Astrocyte of the cerebellum (primary cell): ENCODE results near the gene UBTD1.
"Not testable (repeated sequence)": the region's sequence is repeated elsewhere in the genome, so short reads cannot be mapped to it uniquely, and the experiment has no call there.

ENCODE experiments used
- DNase-seq: peaks from one replicate; pipeline ENCODE4 v3.0.0-alpha.2; 2011; ENCODE audit warnings: low read depth
- H3K4me3 ChIP-seq: 2 replicates; pipeline ENCODE4 v1.5.1; 2011; ENCODE audit warnings: mild to moderate bottlenecking, low read depth, low read length, moderate library complexity
- CTCF ChIP-seq: IDR thresholded peaks from 2 replicates; pipeline ENCODE4 v1.5.1; 2012; ENCODE audit warnings: low read length, low read depth, moderate library complexity, mild to moderate bottlenecking; ENCODE audit errors: missing control alignments
- in situ Hi-C: cut with HindIII; loops from 2 replicates; pipeline ENCODE4 v1.10.0; 2017; ENCODE audit warnings: low sequenced_read_pairs

UBTD1 gene

DNA sequence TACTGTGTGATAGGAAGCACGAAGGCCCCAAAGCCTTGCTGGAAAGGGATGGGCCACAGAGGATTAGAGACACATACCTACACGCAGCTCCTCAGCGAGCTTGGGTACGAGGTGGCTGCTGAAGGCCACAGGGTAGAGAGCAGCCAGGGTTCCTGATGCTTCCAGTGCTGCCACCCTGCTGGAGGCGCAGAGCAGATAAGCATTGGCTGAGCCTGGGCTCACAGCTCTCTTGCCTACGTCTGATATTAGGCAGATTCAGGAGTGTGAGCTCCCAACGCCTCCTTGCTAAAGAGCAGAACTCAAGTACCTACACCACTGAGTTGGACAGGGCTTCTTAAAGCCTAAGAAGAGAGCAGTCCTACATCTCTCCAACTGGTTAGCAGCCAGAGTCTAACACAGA, 32.7 kb upstream of the UBTD1 start:
- no peak overlapping the region for H3K4me3 ChIP-seq
- TF ChIP-seq CTCF: no peak
- no peak for DNase-seq
- in situ Hi-C loops: no loop called here

GRCh38 chr10:97466755-97467154, 32.0 kb upstream of the UBTD1 start:
- in situ Hi-C loops: no loop called here
- no peak for DNase-seq
- TF ChIP-seq CTCF: no peak
- H3K4me3 ChIP-seq: no peak overlapping the region

DNA sequence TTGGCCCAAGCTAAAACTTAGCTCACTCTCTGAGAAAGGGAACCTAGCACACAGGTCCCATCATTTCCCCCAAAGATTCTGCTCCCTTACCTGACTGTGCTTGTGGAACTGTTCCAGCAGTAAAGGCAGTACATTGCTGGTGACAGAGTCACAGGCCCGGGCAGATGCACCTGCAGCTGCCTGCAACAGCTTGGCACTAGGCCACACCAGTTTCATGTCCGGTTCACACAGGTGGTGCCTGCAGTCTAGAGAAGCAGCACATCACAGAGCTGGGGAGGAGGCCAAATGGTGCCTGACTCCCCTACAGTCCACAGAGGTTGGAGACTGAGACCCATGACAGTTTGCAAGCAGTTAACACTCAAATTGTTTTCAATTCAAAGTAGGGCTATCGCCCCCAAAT, 30.6 kb upstream of the UBTD1 start:
- no peak for TF ChIP-seq CTCF
- in situ Hi-C loops: no loop called here

DNA sequence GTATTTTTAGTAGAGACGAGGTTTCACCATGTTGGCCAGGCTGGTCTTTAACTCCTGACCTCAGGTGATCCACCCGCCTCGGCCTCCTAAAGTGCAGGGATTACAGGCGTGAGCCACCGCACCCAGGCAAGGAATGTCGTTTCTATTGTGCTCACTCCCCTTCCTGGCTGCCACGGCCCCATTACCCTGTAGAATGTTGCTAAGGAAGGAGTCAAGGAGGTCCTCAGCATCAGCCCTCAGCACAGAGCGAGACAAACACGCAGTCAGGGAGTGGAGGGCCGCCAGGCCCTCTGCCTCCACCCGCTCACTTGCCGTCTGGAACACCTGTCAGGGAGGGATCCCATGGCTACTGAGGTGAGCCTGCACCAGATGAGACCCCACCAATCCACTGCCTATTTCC, 29.9 kb upstream of the UBTD1 start:
- H3K4me3 ChIP-seq, in situ Hi-C loops, DNase-seq: not testable (repeated sequence)

More for the DNA sequence above, 30.6 kb upstream of the UBTD1 start:
- no peak overlapping the region for H3K4me3 ChIP-seq
- DNase-seq: no peak

GRCh38 chr10:97474918-97475317, 23.8 kb upstream of the UBTD1 start:
- in situ Hi-C loops: no loop called here
- no peak overlapping the region for H3K4me3 ChIP-seq
- TF ChIP-seq CTCF: no peak
- DNase-seq: no peak

DNA sequence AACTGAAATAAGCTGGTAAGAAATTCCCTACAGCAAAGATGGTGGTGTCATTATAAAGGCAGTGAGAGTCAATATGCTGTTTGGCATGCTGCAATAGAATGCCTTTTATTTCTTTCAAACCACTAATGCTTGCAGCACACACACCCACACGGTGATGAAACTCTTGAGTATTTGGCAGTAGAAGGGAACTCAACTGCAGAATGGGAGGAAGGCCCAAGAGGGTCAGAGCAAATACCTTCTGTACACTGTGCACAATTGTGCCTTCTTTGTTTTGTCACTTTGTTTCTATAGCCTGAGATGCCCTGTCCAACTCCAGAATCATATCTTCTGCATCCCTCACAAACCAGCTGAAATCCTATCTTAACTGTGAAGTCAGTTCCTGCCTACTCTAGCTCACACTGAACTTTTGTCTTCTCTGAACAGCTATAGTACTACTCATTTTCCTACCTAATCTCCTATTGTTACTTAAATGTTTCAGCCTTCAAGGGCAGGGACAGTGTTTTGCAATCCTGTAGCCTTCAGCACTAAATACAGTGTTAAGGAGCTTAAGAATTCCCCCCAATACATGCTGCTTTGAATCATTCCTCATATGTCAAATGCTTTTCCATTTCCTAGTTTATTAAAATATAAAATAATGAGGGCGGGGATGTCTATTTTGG, 22.7 kb upstream of the UBTD1 start:
- H3K4me3 ChIP-seq: no peak overlapping the region
- no peak for TF ChIP-seq CTCF
- no peak for DNase-seq
- in situ Hi-C loops: no loop called here

GRCh38 chr10:97479410-97479809, 19.3 kb upstream of the UBTD1 start:
- in situ Hi-C loops, DNase-seq, H3K4me3 ChIP-seq: not testable (repeated sequence)

DNA sequence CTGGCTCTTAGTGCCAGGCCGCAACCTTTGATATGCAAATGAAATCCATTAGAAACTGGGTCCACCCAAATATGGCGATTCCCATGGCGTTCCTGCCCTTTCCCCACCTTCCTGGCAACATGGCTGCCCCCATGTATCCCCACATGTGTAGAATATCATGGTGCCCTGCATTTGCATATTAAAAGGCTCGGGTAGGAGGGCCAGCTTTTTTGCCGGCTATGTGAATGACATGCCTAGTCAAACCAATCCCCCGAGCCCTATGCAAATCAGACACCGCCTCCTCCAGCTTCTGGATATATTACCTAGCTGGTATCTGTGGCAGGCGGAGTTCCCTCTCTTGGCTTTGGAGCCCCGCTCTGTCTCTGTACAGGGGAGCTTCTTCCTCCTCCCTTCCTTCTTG, 18.8 kb upstream of the UBTD1 start:
- TF ChIP-seq CTCF: no peak
- no peak for DNase-seq
- in situ Hi-C loops: no loop called here
- H3K4me3 ChIP-seq: no peak overlapping the region
